K562 (cell line): ENCODE measurements around the gene DCAF4. TPM values are rescaled to one million over a fixed set of nuclear protein-coding genes. Genes with fewer than 3 reads are reported as not detected.
A peak's percentile ranks its signal among the peaks of the same experiment; 100 is the strongest.

Source experiments
- ATF1 ChIP-seq, 2 experiments: fragments of 450-650 bp in 1 of 2; IDR thresholded peaks; 2 replicates each; pipeline ENCODE4 v1.6.1; 2016; ENCODE audit warnings: missing compliant biosample characterization in 1 of 2, missing genetic modification characterization in 1 of 2
- E4F1 ChIP-seq: fragments of 250-450 bp; sonication (Bioruptor Pico); IDR thresholded peaks from 2 replicates; pipeline ENCODE4 v1.5.0; 2021; ENCODE audit warnings: mild to moderate bottlenecking, borderline replicate concordance
- FOXK2 ChIP-seq, 2 experiments: fragments of 450-650 bp; IDR thresholded peaks in 1 of 2; conservative IDR thresholded peaks in 1 of 2; 2 replicates each; pipeline ENCODE4 v1.6.1; 2016; ENCODE audit warnings: low read depth in 2 of 2, mild to moderate bottlenecking in 1 of 2
- HINFP ChIP-seq: fragments of 450-650 bp; conservative IDR thresholded peaks from 2 replicates; pipeline ENCODE4 v1.6.1; 2016; ENCODE audit warnings: missing genetic modification characterization, low read depth, mild to moderate bottlenecking, control low read depth, missing compliant biosample characterization
- HOXB6 ChIP-seq: fragments of 250-450 bp; sonication (Bioruptor Pico); IDR thresholded peaks from 2 replicates; pipeline ENCODE4 v1.5.1; 2022; ENCODE audit warnings: mild to moderate bottlenecking, borderline replicate concordance
- MITF ChIP-seq: IDR thresholded peaks from 2 replicates; pipeline ENCODE4 v1.6.1; 2014; ENCODE audit warnings: antibody characterized with exemption
- STAG1 ChIP-seq: sonication (generic); formaldehyde crosslinking; IDR thresholded peaks from 2 replicates; pipeline ENCODE4 v1.5.0; 2020; ENCODE audit warnings: missing genetic modification reagents, borderline replicate concordance
- TEAD1 ChIP-seq, 2 experiments: fragments of 450-650 bp in 1 of 2; sonication (generic) in 1 of 2; formaldehyde crosslinking; IDR thresholded peaks; 2 replicates each; pipeline versions ENCODE4 v1.4.0 to v1.8.0; 2020 to 2022; ENCODE audit warnings: mild to moderate bottlenecking in 2 of 2, missing genetic modification reagents in 1 of 2
- ZBTB1 ChIP-seq: sonication (generic); formaldehyde crosslinking; IDR thresholded peaks from 2 replicates; pipeline ENCODE4 v1.8.1; 2023; ENCODE audit warnings: missing genetic modification reagents, low read depth, mild to moderate bottlenecking, borderline replicate concordance
- ZBTB40 ChIP-seq, 2 experiments: fragments of 450-650 bp in 1 of 2; sonication (generic) in 1 of 2; formaldehyde crosslinking in 1 of 2; IDR thresholded peaks; 2 replicates each; pipeline versions ENCODE4 v1.7.1 to v1.9.0; 2016 to 2022; ENCODE audit warnings: inconsistent platforms in 1 of 2, mild to moderate bottlenecking in 1 of 2, missing genetic modification reagents in 1 of 2
- ZNF253 ChIP-seq: fragments of 250-450 bp; sonication (Bioruptor Pico); conservative IDR thresholded peaks from 2 replicates; pipeline ENCODE4 v1.6.1; 2021; ENCODE audit warnings: mild to moderate bottlenecking
- ZNF561 ChIP-seq: fragments of 450-650 bp; formaldehyde crosslinking; conservative IDR thresholded peaks from 2 replicates; pipeline ENCODE4 v1.4.0; 2020; ENCODE audit warnings: mild to moderate bottlenecking, moderate library complexity
- polyA plus RNA-seq, 8 experiments: library from polyadenylated mRNA; depleted of rRNA in 4 of 8; stranded (reverse) in 5 of 8; unstranded in 3 of 8; fragments of >200 nt; fragmentation: Nextera tagmentation in 2 of 8; fragmentation: Illumina TruSeq in 1 of 8; extraction: Ambion mirVana in 2 of 8; extraction: Trizol in 1 of 8; gene quantifications; 2 replicates each; pipeline versions ENCODE4 v1.2.1 to v1.2.3, GENCODE V29; 2011 to 2014; ENCODE audit warnings: inconsistent platforms in 1 of 8, missing spikeins in 1 of 8
- total RNA-seq, 7 experiments: library from RNA; depleted of rRNA in 6 of 7; stranded (reverse); fragments of >200 nt in 6 of 7; fragmentation: Illumina TruSeq in 2 of 7; extraction: Trizol in 2 of 7; gene quantifications; 2 replicates each; pipeline versions ENCODE4 v1.2.1 to v1.2.3, GENCODE V29; 2011 to 2021; ENCODE audit warnings: low replicate concordance in 1 of 7

Gene DCAF4
- total and polyA plus RNA-seq, 9 of the 15 experiments (the other 6 are each of a cell fraction or from before 2014, with no cell fraction given), result 2.7 to 49.2 (median 22.9) TPM

- no peak for TF ChIP-seq E4F1 (CRISPR knock-in tag)
- no peak for TF ChIP-seq MITF
- TF ChIP-seq FOXK2 (conservative IDR thresholded peaks at IDR 0.05 in 1 of 2, IDR thresholded peaks at IDR 0.05 in 1 of 2; ENCODE audit: low read depth in 2 of 2), result peak in 1 of 2 experiments; percentile 53; a peak in 1 of 4 replicates
- TF ChIP-seq ZBTB1, result no peak
- TF ChIP-seq ZNF561 (CRISPR knock-in tag), result no peak
- no peak for TF ChIP-seq ATF1 (CRISPR knock-in tag; IDR thresholded peaks at IDR 0.05)
- peak; percentile 46 for TF ChIP-seq ATF1 (tag; IDR thresholded peaks at IDR 0.05)
- TF ChIP-seq HINFP (tag), result no peak
- peak; percentile 64; the same call in 1 of the 2 replicates for TF ChIP-seq ZBTB40 (IDR thresholded peaks at IDR 0.05)
- TF ChIP-seq ZBTB40 (CRISPR knock-in tag; IDR thresholded peaks at IDR 0.05), result no peak
- TF ChIP-seq ZNF253, result no peak
- TF ChIP-seq HOXB6 (CRISPR knock-in tag), result no peak
- no peak for TF ChIP-seq STAG1 (CRISPR knock-in tag)
- TF ChIP-seq TEAD1 (CRISPR knock-in tag; IDR thresholded peaks at IDR 0.05), result peak; percentile 24 to 86; a peak in 1 of 4 replicates
Observed at GRCh38 chr14:72962829-72963312, 36.6 kb downstream of the DCAF4 start (continued).
